ENCODE results near the gene TRERF1.

TRERF1 gene

GRCh38 chr6:42400061-42400760 is 51.5 kb downstream of the TRERF1 start:
- DNase-seq (ENCODE audit: low spot score in 2 of 2) = no peak
- H3K4me1 Mint-ChIP-seq = peaks cover 91% of the 10 kb centered on the region
- no peak for ATAC-seq
- H3K9me3 Mint-ChIP-seq = no peaks in the 10 kb centered on the region
- peak overlapping the region; percentile 92 for H3K27ac Mint-ChIP-seq
- H3K4me3 Mint-ChIP-seq = peak overlapping the region; percentile 63
- H3K36me3 Mint-ChIP-seq = peaks cover 4% of the 10 kb centered on the region

- peak overlapping the region; percentile 12 for H3K27ac Mint-ChIP-seq
- H3K9me3 Mint-ChIP-seq = no peaks in the 10 kb centered on the region
- peaks cover 7% of the 10 kb centered on the region for H3K36me3 Mint-ChIP-seq
- no peak for DNase-seq (ENCODE audit: low spot score in 2 of 2)
- H3K4me3 Mint-ChIP-seq = peak overlapping the region; percentile 1
- H3K4me1 Mint-ChIP-seq = peaks cover 88% of the 10 kb centered on the region
- peak; percentile 37 for ATAC-seq
These were observed 55.0 kb downstream of the TRERF1 start for GRCh38 chr6:42396720-42397119.

- DNase-seq (ENCODE audit: low spot score in 2 of 2) = peak in 1 of 2 donors; percentile 72
- H3K9me3 Mint-ChIP-seq = no peaks in the 10 kb centered on the region
- peak overlapping the region; percentile 66 for H3K4me3 Mint-ChIP-seq
- peak overlapping the region; percentile 87 for H3K27ac Mint-ChIP-seq
- H3K36me3 Mint-ChIP-seq = peaks cover 14% of the 10 kb centered on the region
- peaks cover 88% of the 10 kb centered on the region for H3K4me1 Mint-ChIP-seq
- no peak for ATAC-seq
These were observed 56.7 kb downstream of the TRERF1 start for GRCh38 chr6:42394881-42395620.

- ATAC-seq = no peak
- DNase-seq (ENCODE audit: low spot score in 2 of 2) = no peak
- H3K4me3 Mint-ChIP-seq = peak overlapping the region; percentile 66
- peaks cover 16% of the 10 kb centered on the region for H3K36me3 Mint-ChIP-seq
- peak overlapping the region; percentile 87 for H3K27ac Mint-ChIP-seq
- peaks cover 88% of the 10 kb centered on the region for H3K4me1 Mint-ChIP-seq
- no peaks in the 10 kb centered on the region for H3K9me3 Mint-ChIP-seq
These were observed 57.6 kb downstream of the TRERF1 start for GRCh38 chr6:42394151-42394550.

GRCh38 chr6:42393339-42393738 is 58.4 kb downstream of the TRERF1 start:
- DNase-seq (ENCODE audit: low spot score in 2 of 2) (no peak), ATAC-seq (no peak)
- Mint-ChIP-seq H3K4me3 (peak overlapping the region; percentile 66), H3K36me3 (peaks cover 16% of the 10 kb centered on the region), H3K4me1 (peaks cover 88% of the 10 kb centered on the region), H3K9me3 (no peaks in the 10 kb centered on the region), H3K27ac (no peak overlapping the region)

GRCh38 chr6:42392833-42393232 is 58.9 kb downstream of the TRERF1 start:
- ATAC-seq (no peak), DNase-seq (ENCODE audit: low spot score in 2 of 2) (no peak)
- H3K9me3 Mint-ChIP-seq = no peaks in the 10 kb centered on the region
- peak overlapping the region; percentile 66 for H3K4me3 Mint-ChIP-seq
- H3K27ac Mint-ChIP-seq = no peak overlapping the region
- peaks cover 16% of the 10 kb centered on the region for H3K36me3 Mint-ChIP-seq
- H3K4me1 Mint-ChIP-seq = peaks cover 90% of the 10 kb centered on the region

- no peak for DNase-seq (ENCODE audit: low spot score in 2 of 2)
- ATAC-seq = no peak
- Mint-ChIP-seq H3K4me1 (peaks cover 95% of the 10 kb centered on the region), H3K4me3 (peak overlapping the region; percentile 55), H3K36me3 (peaks cover 16% of the 10 kb centered on the region), H3K27ac (peak overlapping the region; percentile 97), H3K9me3 (no peaks in the 10 kb centered on the region)
These were observed 60.3 kb downstream of the TRERF1 start for GRCh38 chr6:42391441-42391840.

- H3K4me1 Mint-ChIP-seq = peaks cover 94% of the 10 kb centered on the region
- ATAC-seq (peak; percentile 93), DNase-seq (ENCODE audit: low spot score in 2 of 2) (peak; percentile 57 to 90)
- no peaks in the 10 kb centered on the region for H3K9me3 Mint-ChIP-seq
- H3K27ac Mint-ChIP-seq = peak overlapping the region; percentile 97
- peak overlapping the region; percentile 55 for H3K4me3 Mint-ChIP-seq
- H3K36me3 Mint-ChIP-seq = peaks cover 16% of the 10 kb centered on the region
These were observed 61.3 kb downstream of the TRERF1 start for GRCh38 chr6:42390228-42390934.

- peak overlapping the region; percentile 97 for H3K27ac Mint-ChIP-seq
- no peak for DNase-seq (ENCODE audit: low spot score in 2 of 2)
- peaks cover 16% of the 10 kb centered on the region for H3K36me3 Mint-ChIP-seq
- peak overlapping the region; percentile 55 for H3K4me3 Mint-ChIP-seq
- H3K9me3 Mint-ChIP-seq = no peaks in the 10 kb centered on the region
- no peak for ATAC-seq
- H3K4me1 Mint-ChIP-seq = peaks cover 94% of the 10 kb centered on the region
These were observed 62.0 kb downstream of the TRERF1 start for GRCh38 chr6:42389736-42390135.

- Mint-ChIP-seq H3K4me3 (peak overlapping the region; percentile 55), H3K36me3 (peaks cover 16% of the 10 kb centered on the region), H3K4me1 (peaks cover 94% of the 10 kb centered on the region), H3K9me3 (no peaks in the 10 kb centered on the region), H3K27ac (peak overlapping the region; percentile 97)
- no peak for ATAC-seq
- DNase-seq (ENCODE audit: low spot score in 2 of 2) = no peak
These were observed 63.7 kb downstream of the TRERF1 start for GRCh38 chr6:42388046-42388445.

GRCh38 chr6:42387336-42387735 is 64.4 kb downstream of the TRERF1 start:
- H3K36me3 Mint-ChIP-seq = peaks cover 14% of the 10 kb centered on the region
- H3K9me3 Mint-ChIP-seq = no peaks in the 10 kb centered on the region
- H3K27ac Mint-ChIP-seq = peak overlapping the region; percentile 97
- H3K4me1 Mint-ChIP-seq = peaks cover 92% of the 10 kb centered on the region
- ATAC-seq (no peak), DNase-seq (ENCODE audit: low spot score in 2 of 2) (no peak)
- H3K4me3 Mint-ChIP-seq = peak overlapping the region; percentile 55

GRCh38 chr6:42385339-42385738 is 66.4 kb downstream of the TRERF1 start:
- no peak for ATAC-seq
- Mint-ChIP-seq H3K27ac (peak overlapping the region; percentile 23), H3K4me1 (peaks cover 88% of the 10 kb centered on the region), H3K9me3 (no peaks in the 10 kb centered on the region), H3K4me3 (no peak overlapping the region), H3K36me3 (peaks cover 17% of the 10 kb centered on the region)
- no peak for DNase-seq (ENCODE audit: low spot score in 2 of 2)

GRCh38 chr6:42383421-42384205 is 68.1 kb downstream of the TRERF1 start:
- no peaks in the 10 kb centered on the region for H3K9me3 Mint-ChIP-seq
- H3K27ac Mint-ChIP-seq = peak overlapping the region; percentile 91
- ATAC-seq (peak; percentile 94), DNase-seq (ENCODE audit: low spot score in 2 of 2) (peak in 1 of 2 donors; percentile 73)
- peaks cover 87% of the 10 kb centered on the region for H3K4me1 Mint-ChIP-seq
- H3K36me3 Mint-ChIP-seq = peaks cover 14% of the 10 kb centered on the region
- peak overlapping the region; percentile 63 for H3K4me3 Mint-ChIP-seq

- ATAC-seq (no peak), DNase-seq (ENCODE audit: low spot score in 2 of 2) (no peak)
- peak overlapping the region; percentile 91 for H3K27ac Mint-ChIP-seq
- no peak overlapping the region for H3K4me3 Mint-ChIP-seq
- peaks cover 87% of the 10 kb centered on the region for H3K4me1 Mint-ChIP-seq
- peaks cover 24% of the 10 kb centered on the region for H3K36me3 Mint-ChIP-seq
- no peaks in the 10 kb centered on the region for H3K9me3 Mint-ChIP-seq
These were observed 69.9 kb downstream of the TRERF1 start for GRCh38 chr6:42381850-42382249.
